NCI-H446 (cell line): Measurements from ENCODE around the gene PDE4D.
"Not testable (repeated sequence)": the region's sequence is repeated elsewhere in the genome, so short reads cannot be mapped to it uniquely, and the experiment has no call there.

Experiments used
- DNase-seq, 2 experiments: peaks; one replicate each; lab custom pipeline; 2025; lab: John Stamatoyannopoulos, UW

Gene PDE4D

GRCh38 chr5:59799668-59800346 is 93.7 kb downstream of the PDE4D start:
- peak; percentile 30 to 81 for DNase-seq

- DNase-seq: peak; percentile 38 to 51
Measured at GRCh38 chr5:59798862-59799667, 94.5 kb downstream of the PDE4D start.

GRCh38 chr5:59795141-59795540 is 98.4 kb downstream of the PDE4D start:
- DNase-seq: no peak

- DNase-seq: no peak
Measured at GRCh38 chr5:59792983-59793585, 100.4 kb downstream of the PDE4D start.

- DNase-seq: no peak
Measured at GRCh38 chr5:59791617-59792016, 101.9 kb downstream of the PDE4D start.

GRCh38 chr5:59790776-59791475 is 102.6 kb downstream of the PDE4D start:
- DNase-seq: no peak

GRCh38 chr5:59790376-59790775 is 103.2 kb downstream of the PDE4D start:
- no peak for DNase-seq

- DNase-seq: no peak
Measured at GRCh38 chr5:59789894-59790293, 103.6 kb downstream of the PDE4D start.

GRCh38 chr5:59789197-59789596 is 104.3 kb downstream of the PDE4D start:
- DNase-seq: no peak

- DNase-seq: no peak
Measured at GRCh38 chr5:59786334-59786805, 107.2 kb downstream of the PDE4D start.

GRCh38 chr5:59785676-59786333 is 107.7 kb downstream of the PDE4D start:
- no peak for DNase-seq

- not testable (repeated sequence) for DNase-seq
Measured at GRCh38 chr5:59784708-59785107, 108.8 kb downstream of the PDE4D start.

GRCh38 chr5:59783264-59783663 is 110.3 kb downstream of the PDE4D start:
- no peak for DNase-seq

- DNase-seq: no peak
Measured at GRCh38 chr5:59782856-59783255, 110.7 kb downstream of the PDE4D start.

- no peak for DNase-seq
Measured at GRCh38 chr5:59779453-59779852, 114.1 kb downstream of the PDE4D start.

GRCh38 chr5:59777028-59777427 is 116.5 kb downstream of the PDE4D start:
- DNase-seq: no peak

- DNase-seq: no peak
Measured at GRCh38 chr5:59773294-59773693, 120.2 kb downstream of the PDE4D start.

GRCh38 chr5:59772757-59773156 is 120.8 kb downstream of the PDE4D start:
- no peak for DNase-seq

GRCh38 chr5:59772206-59772605 is 121.3 kb downstream of the PDE4D start:
- no peak for DNase-seq

GRCh38 chr5:59770953-59771352 is 122.6 kb downstream of the PDE4D start:
- DNase-seq: no peak

GRCh38 chr5:59769832-59770231 is 123.7 kb downstream of the PDE4D start:
- no peak for DNase-seq

GRCh38 chr5:59769041-59769360 is 124.5 kb downstream of the PDE4D start:
- DNase-seq: peak in 1 of 2 experiments; percentile 32
